HepG2 (cell line): ENCODE data around the gene ZDHHC14. TPM values are rescaled to one million over a fixed set of nuclear protein-coding genes. Genes with fewer than 3 reads are reported as not detected.

ENCODE experiments used
- CEBPB ChIP-seq: IDR thresholded peaks from 2 replicates; pipeline ENCODE4 v1.6.1; 2011; ENCODE audit warnings: low read depth, low read length, improper control_type of control experiment, borderline replicate concordance
- EZH2 ChIP-seq: conservative IDR thresholded peaks from 2 replicates; pipeline ENCODE4 v1.6.1; 2012; ENCODE audit warnings: mild to moderate bottlenecking, low read depth, low read length, moderate library complexity
- FOXM1 ChIP-seq: sonication (generic); formaldehyde crosslinking; IDR thresholded peaks from 2 replicates; pipeline ENCODE4 v1.5.0; 2020; ENCODE audit warnings: missing genetic modification reagents
- GATAD2A ChIP-seq: IDR thresholded peaks from 2 replicates; pipeline ENCODE4 v1.6.1; 2016
- KLF12 ChIP-seq: sonication (generic); formaldehyde crosslinking; IDR thresholded peaks from 2 replicates; pipeline ENCODE4 v1.4.0; 2020; ENCODE audit warnings: missing genetic modification reagents, borderline replicate concordance
- NFAT5 ChIP-seq: sonication (generic); formaldehyde crosslinking; IDR thresholded peaks from 2 replicates; pipeline ENCODE4 v1.4.0; 2020; ENCODE audit warnings: missing genetic modification reagents
- NFE2L2 ChIP-seq: fragments of 150-350 bp; IDR thresholded peaks from 2 replicates; pipeline ENCODE4 v1.6.1; 2014; ENCODE audit warnings: low read length
- NFRKB ChIP-seq: fragments of 450-650 bp; IDR thresholded peaks from 2 replicates; pipeline ENCODE4 v1.6.1; 2017
- PLSCR1 ChIP-seq: sonication (generic); formaldehyde crosslinking; IDR thresholded peaks from 2 replicates; pipeline ENCODE4 v1.5.0; 2020; ENCODE audit warnings: missing genetic modification reagents, mild to moderate bottlenecking, borderline replicate concordance
- RARA ChIP-seq: IDR thresholded peaks from 2 replicates; pipeline ENCODE4 v1.6.1; 2016; ENCODE audit warnings: missing genetic modification reagents, missing compliant biosample characterization
- SMAD3 ChIP-seq: sonication (generic); formaldehyde crosslinking; IDR thresholded peaks from 2 replicates; pipeline ENCODE4 v1.4.0; 2020; ENCODE audit warnings: missing genetic modification reagents
- SOX5 ChIP-seq: IDR thresholded peaks from 2 replicates; pipeline ENCODE4 v1.6.1; 2016; ENCODE audit warnings: borderline replicate concordance
- ZBTB20 ChIP-seq: sonication (generic); formaldehyde crosslinking; IDR thresholded peaks from 2 replicates; pipeline ENCODE4 v1.8.1; 2023; ENCODE audit warnings: missing genetic modification reagents, low read depth, mild to moderate bottlenecking, borderline replicate concordance
- ZBTB42 ChIP-seq: sonication (generic); formaldehyde crosslinking; IDR thresholded peaks from 2 replicates; pipeline ENCODE4 v1.5.0; 2020; ENCODE audit warnings: mild to moderate bottlenecking, missing genetic modification reagents
- ZFX ChIP-seq: sonication (generic); formaldehyde crosslinking; IDR thresholded peaks from 2 replicates; pipeline ENCODE4 v1.4.0; 2020; ENCODE audit warnings: mild to moderate bottlenecking, low read depth, missing genetic modification reagents, moderate library complexity
- ZNF24 ChIP-seq: fragments of 450-650 bp; IDR thresholded peaks from 2 replicates; pipeline ENCODE4 v1.6.1; 2017; ENCODE audit warnings: antibody characterized with exemption, mild to moderate bottlenecking
- ZNF354B ChIP-seq: sonication (generic); formaldehyde crosslinking; IDR thresholded peaks from 2 replicates; pipeline ENCODE4 v1.8.0; 2022; ENCODE audit warnings: mild to moderate bottlenecking, missing genetic modification reagents
- ZNF644 ChIP-seq: IDR thresholded peaks from 2 replicates; pipeline ENCODE4 v1.6.1; 2016; ENCODE audit warnings: low read depth
- ZNF749 ChIP-seq: sonication (generic); formaldehyde crosslinking; IDR thresholded peaks from 2 replicates; pipeline ENCODE4 v1.8.0; 2022; ENCODE audit warnings: mild to moderate bottlenecking, missing genetic modification reagents, moderate library complexity, borderline replicate concordance
- polyA plus RNA-seq, 8 experiments: library from polyadenylated mRNA; depleted of rRNA in 3 of 8; stranded (reverse) in 7 of 8; unstranded in 1 of 8; fragments of >200 nt; fragmentation: Illumina TruSeq in 4 of 8; extraction: Trizol in 4 of 8; gene quantifications; 2 replicates each; pipeline versions ENCODE4 v1.2.1 to v1.2.3, GENCODE V29; 2011 to 2016; ENCODE audit warnings: low read depth in 4 of 8, missing spikeins in 1 of 8, mixed read lengths in 1 of 8; ENCODE audit not compliant: insufficient read depth in 1 of 8
- total RNA-seq, 5 experiments: library from RNA; depleted of rRNA; stranded (reverse); fragments of >200 nt; fragmentation: Illumina TruSeq; extraction: Trizol; gene quantifications; 2 replicates each; pipeline ENCODE4 v1.2.3, GENCODE V29; 2016; ENCODE audit warnings: low read depth in 1 of 5
- TF ChIP-seq, protein P1 (sequence below): sonication (generic); formaldehyde crosslinking; IDR thresholded peaks from 2 replicates; pipeline ENCODE4 v1.8.1; 2023; ENCODE audit warnings: mild to moderate bottlenecking, missing genetic modification reagents, borderline replicate concordance
- TF ChIP-seq, protein P2 (sequence below): sonication (generic); formaldehyde crosslinking; IDR thresholded peaks from 2 replicates; pipeline ENCODE4 v1.4.0; 2020; ENCODE audit warnings: missing genetic modification reagents
- TF ChIP-seq, protein P3 (sequence below): sonication (generic); formaldehyde crosslinking; IDR thresholded peaks from 2 replicates; pipeline ENCODE4 v1.4.0; 2020; ENCODE audit warnings: mild to moderate bottlenecking, low read depth, missing genetic modification reagents

The ZDHHC14 gene
- total and polyA plus RNA-seq, 2 of the 13 experiments (the other 11 are each of a cell fraction or from before 2014, with no cell fraction given), result 3.7 to 9.5 TPM

DNA sequence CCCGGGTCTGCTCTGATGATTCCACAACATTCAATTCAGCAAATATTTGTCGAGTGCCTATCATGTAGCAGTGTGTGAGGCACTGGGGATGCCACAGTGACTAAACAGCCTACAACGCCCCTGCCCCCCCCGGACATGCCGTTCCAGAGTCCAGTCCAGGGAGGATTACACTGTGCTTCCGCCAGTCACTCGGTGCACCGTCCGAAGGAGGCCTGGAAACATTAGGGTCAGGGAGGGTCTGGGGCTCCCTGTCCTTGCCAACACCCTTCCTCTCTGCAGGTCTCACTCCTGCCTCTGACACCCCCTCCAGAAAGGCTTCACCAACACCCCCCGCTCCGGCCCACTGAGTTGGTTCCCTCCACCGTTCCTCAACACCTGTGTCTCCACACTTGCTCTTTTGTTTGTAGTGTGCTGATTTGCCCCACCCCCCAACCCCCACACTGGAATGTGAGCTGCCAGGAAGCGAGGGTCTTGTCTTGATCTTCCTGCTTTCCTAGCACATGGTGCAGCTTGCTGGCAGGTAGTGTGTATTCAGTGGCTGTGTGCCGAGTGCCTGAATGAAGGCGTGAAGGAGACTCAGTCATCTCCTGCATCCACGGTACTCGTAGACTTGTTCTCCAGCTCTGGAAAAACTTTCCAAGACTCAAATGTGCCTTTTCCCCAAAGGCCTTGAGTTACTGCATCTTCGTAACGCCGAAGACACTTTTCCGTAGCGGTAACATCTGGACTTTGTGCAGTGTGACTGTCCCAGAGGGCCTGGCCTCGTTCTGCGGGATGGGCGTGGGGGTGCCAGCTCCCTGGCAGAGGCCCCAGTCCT is 150.4 kb downstream of the ZDHHC14 start (continued):
- TF ChIP-seq FOXM1 (no peak), ZBTB20 (CRISPR knock-in tag) (peak; percentile 97), ZNF644 (CRISPR knock-in tag) (peak; percentile 47), NFAT5 (peak; percentile 78; the same call in 1 of the 2 replicates), ZNF24 (no peak; the same call in 1 of the 2 replicates), EZH2 (no peak), PLSCR1 (CRISPR knock-in tag) (peak; percentile 19; the same call in 1 of the 2 replicates), NFRKB (no peak), CEBPB (no peak), NFE2L2 (peak; percentile 39; the same call in 1 of the 2 replicates), ZBTB42 (peak; percentile 95), ZFX (CRISPR knock-in tag) (peak; percentile 91), GATAD2A (CRISPR knock-in tag) (peak; percentile 99), ZNF354B (CRISPR knock-in tag) (no peak; the same call in 1 of the 2 replicates), SMAD3 (peak; percentile 99), SOX5 (CRISPR knock-in tag) (peak; percentile 94), KLF12 (peak; percentile 94; the same call in 1 of the 2 replicates), RARA (CRISPR knock-in tag) (peak; percentile 94), ZNF749 (CRISPR knock-in tag) (peak; percentile 90)
- TF ChIP-seq, protein P1, sequence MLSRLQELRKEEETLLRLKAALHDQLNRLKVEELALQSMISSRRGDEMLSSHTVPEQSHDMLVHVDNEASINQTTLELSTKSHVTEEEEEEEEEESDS (CRISPR knock-in tag), result peak; percentile 9; the same call in 1 of the 2 replicates
- TF ChIP-seq, protein P2, sequence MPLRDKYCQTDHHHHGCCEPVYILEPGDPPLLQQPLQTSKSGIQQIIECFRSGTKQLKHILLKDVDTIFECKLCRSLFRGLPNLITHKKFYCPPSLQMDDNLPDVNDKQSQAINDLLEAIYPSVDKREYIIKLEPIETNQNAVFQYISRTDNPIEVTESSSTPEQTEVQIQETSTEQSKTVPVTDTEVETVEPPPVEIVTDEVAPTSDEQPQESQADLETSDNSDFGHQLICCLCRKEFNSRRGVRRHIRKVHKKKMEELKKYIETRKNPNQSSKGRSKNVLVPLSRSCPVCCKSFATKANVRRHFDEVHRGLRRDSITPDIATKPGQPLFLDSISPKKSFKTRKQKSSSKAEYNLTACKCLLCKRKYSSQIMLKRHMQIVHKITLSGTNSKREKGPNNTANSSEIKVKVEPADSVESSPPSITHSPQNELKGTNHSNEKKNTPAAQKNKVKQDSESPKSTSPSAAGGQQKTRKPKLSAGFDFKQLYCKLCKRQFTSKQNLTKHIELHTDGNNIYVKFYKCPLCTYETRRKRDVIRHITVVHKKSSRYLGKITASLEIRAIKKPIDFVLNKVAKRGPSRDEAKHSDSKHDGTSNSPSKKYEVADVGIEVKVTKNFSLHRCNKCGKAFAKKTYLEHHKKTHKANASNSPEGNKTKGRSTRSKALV (CRISPR knock-in tag), result peak; percentile 59; the same call in 1 of the 2 replicates
- TF ChIP-seq, protein P3, sequence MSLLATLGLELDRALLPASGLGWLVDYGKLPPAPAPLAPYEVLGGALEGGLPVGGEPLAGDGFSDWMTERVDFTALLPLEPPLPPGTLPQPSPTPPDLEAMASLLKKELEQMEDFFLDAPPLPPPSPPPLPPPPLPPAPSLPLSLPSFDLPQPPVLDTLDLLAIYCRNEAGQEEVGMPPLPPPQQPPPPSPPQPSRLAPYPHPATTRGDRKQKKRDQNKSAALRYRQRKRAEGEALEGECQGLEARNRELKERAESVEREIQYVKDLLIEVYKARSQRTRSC (CRISPR knock-in tag), result peak; percentile 96
